GM12801 (cell line): ENCODE results near the gene CNTN5.

Experiments
- TF ChIP-seq, protein P1 (sequence below): IDR thresholded peaks from one replicate; pipeline ENCODE4 v1.5.1; 2011; ENCODE audit warnings: control low read depth; ENCODE audit not compliant: insufficient read length; ENCODE audit errors: extremely low read depth

CNTN5 gene

GRCh38 chr11:99066618-99067317 lies 46.0 kb downstream of the CNTN5 start:
- TF ChIP-seq, protein P1, sequence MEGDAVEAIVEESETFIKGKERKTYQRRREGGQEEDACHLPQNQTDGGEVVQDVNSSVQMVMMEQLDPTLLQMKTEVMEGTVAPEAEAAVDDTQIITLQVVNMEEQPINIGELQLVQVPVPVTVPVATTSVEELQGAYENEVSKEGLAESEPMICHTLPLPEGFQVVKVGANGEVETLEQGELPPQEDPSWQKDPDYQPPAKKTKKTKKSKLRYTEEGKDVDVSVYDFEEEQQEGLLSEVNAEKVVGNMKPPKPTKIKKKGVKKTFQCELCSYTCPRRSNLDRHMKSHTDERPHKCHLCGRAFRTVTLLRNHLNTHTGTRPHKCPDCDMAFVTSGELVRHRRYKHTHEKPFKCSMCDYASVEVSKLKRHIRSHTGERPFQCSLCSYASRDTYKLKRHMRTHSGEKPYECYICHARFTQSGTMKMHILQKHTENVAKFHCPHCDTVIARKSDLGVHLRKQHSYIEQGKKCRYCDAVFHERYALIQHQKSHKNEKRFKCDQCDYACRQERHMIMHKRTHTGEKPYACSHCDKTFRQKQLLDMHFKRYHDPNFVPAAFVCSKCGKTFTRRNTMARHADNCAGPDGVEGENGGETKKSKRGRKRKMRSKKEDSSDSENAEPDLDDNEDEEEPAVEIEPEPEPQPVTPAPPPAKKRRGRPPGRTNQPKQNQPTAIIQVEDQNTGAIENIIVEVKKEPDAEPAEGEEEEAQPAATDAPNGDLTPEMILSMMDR: no peak

- TF ChIP-seq, protein P1: no peak
Measured at GRCh38 chr11:99068832-99069231, 48.1 kb downstream of the CNTN5 start.

- TF ChIP-seq, protein P1: no peak
Measured at GRCh38 chr11:99069856-99070444, 49.2 kb downstream of the CNTN5 start.

DNA sequence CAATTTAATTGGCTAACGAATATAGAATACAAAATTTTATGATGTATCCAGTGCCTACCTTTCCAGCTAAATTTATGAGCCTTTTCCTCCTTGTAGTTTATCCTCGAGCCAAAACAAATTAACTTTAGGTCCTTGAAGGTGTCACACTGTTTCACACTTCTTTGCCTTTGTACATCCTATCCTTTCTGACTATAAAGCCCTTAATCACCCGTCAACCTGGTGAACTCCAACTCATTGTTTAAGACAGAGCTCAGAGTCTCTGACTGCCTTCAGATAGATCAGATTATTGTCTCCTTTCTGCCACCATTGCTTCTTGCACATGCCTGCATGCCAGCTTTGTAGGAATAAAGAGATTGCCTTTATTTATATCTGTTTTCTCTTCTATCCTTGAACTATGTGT lies 58.8 kb downstream of the CNTN5 start:
- TF ChIP-seq, protein P1: no peak

DNA sequence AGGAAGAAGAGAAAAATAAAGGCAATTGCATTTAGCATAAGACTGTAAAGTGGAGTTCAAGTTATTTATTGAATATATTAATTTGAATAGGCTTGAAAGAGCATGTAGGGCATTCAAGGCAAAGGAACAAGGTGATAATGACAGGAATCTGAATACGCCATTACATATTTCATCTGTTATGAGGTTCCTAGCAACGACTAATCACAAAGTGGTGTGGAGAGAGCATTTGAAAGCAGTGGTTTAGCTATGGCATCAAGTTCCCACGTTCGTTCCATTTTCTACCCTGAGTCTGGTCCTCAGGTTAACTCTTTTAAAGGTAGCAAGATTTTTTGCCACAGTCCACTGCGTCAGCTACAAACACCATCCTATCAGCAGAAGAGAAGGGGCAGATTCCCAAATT lies 59.4 kb downstream of the CNTN5 start:
- TF ChIP-seq, protein P1: no peak

DNA sequence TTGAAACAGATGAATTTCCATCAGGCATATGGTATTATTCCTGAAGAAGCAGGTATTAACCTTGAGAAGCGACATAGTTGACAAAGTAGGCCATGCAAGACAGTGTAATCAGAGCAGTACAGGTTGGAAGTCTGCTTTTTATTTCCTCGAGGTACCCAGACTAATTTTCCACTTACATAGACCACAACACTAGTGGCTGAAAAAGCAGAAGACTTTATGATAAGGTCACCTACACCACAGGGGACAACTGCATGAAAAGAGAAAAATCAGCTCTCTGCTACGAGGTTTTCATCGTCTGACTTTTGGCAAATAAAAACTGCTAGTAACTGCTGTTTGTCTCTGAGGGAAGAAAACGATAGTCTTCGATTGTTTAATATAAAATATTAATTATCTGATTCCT lies 77.5 kb downstream of the CNTN5 start:
- TF ChIP-seq, protein P1: no peak

DNA sequence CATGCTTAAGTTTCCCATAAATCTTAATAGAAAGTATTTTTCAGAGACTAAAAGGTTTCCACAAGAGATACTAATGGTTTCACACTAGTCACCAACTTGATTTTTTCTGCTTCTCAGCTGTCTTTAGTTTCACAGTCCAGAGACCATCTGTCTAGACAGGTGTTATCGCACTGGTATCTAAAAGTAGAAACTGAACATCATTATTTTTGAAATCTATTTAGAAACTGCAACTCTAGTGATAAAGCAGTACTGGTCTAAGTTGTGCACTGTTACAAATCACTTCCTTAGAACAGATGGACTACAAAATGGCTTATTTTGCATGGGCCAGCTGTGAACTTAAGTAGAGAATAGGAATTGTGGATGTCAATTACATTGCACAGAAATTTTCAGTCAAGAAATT lies 78.0 kb downstream of the CNTN5 start:
- TF ChIP-seq, protein P1: no peak
